ENCODE data around the gene ADGRV1.
A peak's percentile ranks its signal among the peaks of the same experiment; 100 is the strongest.
"Not testable (repeated sequence)": the region's sequence is repeated elsewhere in the genome, so short reads cannot be mapped to it uniquely, and the experiment has no call there.

ADGRV1 gene

DNA sequence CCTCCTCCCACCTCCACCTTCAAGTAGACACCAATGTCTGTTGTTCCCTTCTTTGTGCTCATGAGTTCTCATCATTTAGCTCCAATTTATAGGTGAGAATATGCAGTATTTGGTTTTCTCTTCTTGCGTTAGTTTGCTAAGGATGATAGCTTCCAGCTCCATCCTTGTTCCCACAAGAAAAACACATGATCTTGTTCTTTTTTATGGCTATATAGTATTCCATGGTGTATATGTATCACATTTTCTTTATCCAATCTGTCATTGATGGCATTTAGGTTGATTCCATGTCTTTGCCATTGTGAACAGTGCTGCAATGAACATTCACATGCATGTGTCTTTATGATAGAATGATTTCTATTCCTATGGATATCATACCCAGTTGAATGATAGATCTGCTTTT is 454.3 kb downstream of the ADGRV1 start:
- DNase-seq: not testable (repeated sequence)

DNA sequence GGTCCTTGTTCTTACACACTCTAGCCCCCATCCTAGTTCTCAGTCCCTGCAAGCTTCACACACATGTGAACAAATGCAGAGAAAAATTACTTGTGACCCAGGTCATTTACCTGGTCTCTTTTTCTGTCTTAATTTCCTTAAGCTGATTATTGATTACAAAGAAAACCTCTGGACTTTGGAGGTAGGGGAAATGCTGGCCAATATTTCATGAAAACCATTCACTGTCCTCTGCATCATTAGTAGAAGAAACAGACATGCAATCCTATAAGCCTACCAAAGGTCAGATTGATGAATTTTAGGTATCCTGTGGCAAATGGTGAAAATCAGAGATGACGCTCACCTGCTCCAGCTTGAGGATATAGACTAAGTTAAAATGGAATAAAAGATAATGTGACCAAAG is 457.7 kb downstream of the ADGRV1 start:
- DNase-seq: no peak

DNA sequence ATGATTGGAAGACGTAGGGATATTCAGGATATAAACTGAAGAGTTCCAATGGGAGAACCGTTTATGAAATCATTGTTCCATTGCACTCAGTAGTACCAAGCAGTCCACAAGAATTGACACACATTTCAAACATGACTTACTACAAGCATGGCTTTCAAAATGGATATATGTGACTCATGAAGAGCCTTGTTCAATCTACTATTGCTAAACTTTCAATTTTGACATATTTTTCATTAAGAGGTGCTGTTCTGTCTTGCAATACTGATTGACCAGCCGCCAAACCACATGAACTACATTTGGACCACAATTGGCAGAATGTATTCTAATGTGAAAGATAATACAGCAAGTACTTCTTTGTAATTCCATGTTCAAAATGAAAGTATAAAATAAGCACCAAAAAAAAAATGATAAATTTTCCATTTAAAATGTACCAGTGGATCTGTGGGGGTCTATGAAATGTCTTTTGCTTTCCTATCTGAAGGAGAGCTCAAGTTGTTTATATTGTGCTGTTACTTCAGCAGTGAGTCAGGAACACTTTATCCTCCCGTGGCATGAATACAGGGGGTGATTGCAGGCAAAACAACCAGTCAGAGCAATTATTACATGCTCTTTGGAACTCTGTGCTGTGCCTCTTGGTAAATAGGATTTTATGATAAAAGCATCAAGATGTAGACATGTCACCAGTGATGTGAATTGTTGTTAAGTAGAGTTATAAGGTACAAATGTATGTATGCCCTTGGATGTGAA is 458.5 kb downstream of the ADGRV1 start:
- DNase-seq: no peak

DNA sequence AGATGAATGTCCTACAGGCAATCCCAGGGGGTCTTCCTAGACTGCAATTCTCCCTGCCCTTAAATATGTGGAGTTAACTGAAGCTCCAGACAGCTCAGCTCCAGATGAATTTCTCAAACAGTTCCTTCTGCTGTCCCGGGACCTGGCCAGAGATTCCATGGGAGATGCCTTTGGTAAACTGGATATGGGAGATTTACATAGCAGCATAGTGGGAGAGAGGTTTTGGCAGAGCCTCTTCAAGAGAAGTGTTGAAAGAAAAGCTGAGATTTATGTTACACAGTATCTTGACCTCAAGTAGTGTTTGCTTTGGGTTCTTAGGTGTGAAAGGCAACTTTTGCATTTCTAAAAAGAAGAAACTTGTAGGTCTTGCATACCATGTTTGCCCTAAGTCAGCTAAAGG is 459.6 kb downstream of the ADGRV1 start:
- DNase-seq: no peak

DNA sequence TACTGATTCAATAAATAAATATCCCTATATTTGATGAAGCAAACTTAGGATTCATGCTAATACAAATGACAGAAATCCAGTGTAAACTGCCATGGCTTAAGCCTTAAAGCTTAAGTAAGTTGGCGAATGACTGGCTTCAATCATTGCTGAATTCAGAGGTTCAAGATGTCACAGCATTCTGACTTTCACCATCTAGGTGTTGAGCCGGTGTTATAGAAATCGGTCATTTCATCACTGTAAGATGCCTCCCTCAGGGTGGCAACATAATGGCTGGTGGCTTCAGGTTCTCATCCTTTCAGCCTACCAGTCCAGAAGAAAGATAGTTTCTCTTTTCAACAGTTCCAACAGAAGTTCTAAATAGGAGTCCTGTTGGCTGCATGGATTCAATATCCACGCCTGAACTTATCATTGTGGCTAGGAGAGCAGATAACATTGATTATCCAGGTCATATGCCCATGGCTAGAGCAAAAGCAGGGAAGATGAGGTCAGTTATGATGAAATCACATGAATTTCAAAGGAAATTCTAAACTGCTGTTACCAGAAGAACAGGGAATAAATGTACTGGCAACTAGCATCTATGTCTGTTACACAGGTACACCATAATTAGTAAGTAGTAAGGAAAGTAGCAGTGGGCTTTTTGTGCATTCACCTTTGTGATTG is 460.2 kb downstream of the ADGRV1 start:
- no peak for DNase-seq

DNA sequence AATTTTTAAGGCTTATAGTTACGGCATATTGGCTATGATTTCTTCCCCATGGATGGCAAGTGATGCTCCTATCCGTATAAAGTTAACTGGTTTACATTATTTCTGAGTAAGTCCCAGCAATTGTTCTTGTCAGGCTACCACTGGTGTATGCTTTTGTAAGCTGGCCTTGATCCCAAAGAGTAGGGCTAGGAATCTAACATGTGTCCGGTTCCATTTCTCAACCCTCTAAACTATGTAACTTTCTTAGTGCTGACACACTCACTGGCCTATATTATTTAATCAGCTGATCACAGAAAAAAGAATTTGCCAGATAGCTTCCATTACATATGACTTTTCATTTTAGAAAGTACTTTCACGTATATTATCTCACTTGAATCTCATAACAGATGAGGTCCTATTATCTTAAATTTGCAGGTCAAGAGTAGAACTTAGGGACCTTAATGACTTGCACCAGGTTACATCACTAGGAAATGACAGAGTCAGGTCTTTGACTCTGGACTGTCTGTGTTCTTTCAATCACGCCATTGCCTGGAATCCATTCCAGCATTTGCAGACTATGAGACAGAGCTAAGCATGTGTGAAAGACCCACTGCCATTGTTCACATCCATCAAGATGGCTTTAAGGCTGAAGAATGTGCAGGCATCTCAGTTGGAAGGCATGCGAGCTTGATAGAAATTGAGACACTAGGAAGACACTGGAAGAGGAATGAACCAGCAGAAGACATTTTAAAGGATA is 461.6 kb downstream of the ADGRV1 start:
- no peak for DNase-seq

DNA sequence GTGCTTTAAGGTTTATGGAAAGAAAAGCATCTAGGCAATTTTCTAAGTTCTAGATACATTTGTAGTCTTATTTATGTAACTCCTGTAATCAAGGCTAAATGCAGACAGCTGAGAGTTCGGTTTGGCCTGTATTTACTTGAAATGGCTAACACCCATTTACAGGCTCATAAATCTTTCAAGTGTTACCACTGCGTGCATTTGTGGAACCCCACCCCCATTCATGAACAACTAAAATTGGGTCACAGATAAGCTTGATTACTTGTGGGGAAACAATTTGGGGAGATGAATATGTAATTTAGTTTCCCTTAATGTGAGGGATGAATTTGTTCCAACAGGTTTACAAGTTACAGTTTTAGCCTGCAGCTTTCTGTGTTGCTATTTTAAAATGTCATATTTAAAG is 463.9 kb downstream of the ADGRV1 start:
- peak; percentile 43 for DNase-seq

DNA sequence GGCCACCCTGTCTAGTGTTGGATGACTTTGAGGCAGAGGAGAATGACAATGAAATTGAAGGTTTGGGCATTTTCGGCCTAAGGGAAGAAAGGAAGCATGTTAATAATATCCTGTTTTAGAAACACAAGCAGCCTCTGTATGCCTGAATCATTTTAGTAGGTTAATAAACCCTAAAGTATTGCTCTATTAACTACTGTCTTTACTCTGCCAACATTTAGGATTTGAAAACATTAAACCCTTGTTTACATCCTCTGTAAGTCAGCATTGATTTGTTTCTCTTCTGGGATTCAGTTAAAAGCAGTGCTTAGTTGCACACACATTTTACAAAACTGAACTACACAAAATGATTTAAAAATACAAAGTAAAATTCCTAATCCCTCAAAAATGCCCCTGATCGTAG is 465.6 kb downstream of the ADGRV1 start:
- no peak for DNase-seq

DNA sequence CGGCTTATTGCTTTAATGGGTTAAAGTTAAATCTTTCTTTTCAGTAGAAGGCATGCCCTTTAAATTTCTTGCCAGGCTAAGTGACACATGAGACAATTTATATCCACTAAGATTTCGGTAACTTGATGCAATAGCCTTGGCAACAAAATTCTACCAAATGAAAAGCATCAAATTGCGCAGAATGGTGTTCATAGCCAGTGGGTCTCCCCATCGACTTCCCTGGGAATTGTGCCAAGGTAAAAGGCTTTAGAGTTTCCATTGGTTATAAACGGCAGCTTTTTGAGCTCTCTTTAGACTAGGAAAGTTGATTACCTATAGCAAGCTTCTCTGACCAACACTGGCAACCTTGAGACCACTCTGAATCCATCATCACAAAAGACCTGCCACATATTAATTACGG is 466.1 kb downstream of the ADGRV1 start:
- no peak for DNase-seq

DNA sequence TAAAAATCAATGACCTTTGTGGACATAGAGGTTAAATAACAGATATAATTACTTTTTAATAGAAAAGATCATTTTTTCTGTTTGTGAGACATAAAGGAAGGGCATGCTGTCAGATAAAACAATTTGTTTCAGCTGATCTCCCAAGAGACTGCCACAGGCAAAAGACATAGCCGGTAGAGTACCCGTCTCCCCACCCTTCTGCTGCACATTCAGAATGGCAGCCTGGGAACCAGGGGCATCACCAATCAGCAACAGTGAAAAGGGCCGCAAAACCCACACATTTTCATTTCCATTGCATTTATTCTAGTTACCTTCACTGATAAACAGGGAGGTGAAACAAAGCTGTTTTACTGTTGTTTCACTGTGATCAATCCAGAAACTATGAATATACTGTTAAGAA is 466.9 kb downstream of the ADGRV1 start:
- DNase-seq: no peak

DNA sequence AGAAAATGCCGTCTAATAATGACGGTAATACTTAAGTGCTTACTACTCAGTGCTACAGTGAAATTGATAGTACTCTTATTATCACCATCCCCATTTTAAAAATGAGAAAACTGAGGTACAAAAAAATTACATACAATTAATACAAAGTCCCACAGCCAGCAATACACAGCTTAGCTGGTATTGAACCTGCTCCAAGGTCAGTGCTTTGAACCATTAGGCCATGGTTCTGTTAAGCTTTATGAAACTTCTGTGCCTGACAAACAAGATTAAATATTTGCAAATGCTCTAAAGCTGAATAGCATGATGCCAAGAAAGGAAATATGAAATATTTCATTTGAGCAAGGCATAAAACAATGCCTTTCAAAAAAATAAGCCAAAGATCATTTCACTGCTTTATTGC is 467.4 kb downstream of the ADGRV1 start:
- no peak for DNase-seq

DNA sequence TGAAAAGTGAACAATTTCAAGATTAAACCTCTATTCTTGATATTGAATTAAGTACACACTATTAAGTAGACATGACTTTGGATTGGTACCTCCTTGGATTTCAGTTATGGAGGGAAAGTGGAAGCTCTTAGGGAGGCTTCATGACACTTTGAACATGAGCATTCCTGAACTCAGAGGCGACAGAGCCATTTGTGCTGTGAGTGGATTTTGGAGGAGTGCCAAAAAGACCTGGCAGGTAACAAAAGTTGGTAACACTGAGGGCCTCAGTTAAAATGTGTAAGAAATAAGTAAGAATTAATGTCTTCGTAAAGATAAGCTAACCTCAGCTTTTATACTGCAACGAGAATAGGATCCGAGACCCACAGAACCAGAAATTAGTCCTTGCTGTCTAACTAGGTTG is 467.9 kb downstream of the ADGRV1 start:
- DNase-seq: no peak

DNA sequence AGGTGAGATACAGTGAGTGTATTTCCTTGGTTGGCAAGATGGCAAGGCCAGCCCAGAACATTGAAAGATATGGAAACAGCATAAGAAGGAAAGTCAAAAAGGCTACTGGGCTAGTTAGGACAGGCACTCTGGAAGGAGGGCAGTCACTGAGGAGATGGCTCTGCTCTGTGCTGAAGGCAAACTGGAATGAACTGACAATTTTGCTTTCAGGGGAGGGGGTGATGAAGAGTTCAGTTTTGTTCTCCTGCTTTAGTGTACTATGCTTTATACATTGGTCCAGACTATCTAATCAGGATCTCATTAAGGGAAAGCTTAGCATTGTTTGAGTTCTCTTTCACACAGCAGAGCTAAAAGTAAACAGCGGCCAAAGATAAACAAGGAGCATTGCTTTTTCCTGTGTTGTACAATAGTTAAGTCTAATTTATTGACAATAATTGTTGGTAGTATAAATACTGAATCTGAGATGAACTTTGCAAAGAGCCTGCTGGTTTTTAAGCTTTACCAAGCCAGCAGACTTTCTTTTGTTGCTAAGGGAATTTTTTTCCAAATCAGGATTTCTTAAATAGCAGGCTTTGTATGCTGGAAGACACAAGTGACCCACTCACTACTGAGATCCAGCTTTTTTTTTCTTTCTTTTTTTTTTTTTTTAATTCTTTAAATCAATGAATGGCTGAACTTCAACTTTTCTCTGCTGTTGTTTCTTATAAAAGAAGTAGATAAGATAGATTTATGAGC is 469.0 kb downstream of the ADGRV1 start:
- DNase-seq: peak; percentile 80

DNA sequence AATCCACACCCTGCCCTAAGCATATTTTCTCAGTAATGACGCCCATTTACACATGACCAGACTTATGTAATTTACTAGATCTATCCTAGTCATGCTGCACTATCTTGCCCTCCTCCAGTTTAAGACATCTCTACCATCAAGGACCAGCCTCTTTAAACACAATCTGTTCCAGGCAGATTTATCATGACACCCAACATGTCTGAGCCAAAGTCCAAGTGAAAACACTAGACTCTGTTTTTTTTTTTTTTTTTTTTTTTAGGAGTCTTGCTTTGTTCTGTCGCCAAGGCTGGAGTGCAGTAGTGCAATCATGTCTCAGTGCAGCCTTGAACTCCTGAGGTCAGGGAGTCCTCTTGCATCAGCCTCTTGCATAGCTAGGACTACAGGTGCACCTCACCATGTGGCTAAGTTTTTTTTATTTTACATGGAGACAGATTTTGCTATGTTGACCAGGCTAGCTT is 469.9 kb downstream of the ADGRV1 start:
- peak; percentile 24 for DNase-seq

DNA sequence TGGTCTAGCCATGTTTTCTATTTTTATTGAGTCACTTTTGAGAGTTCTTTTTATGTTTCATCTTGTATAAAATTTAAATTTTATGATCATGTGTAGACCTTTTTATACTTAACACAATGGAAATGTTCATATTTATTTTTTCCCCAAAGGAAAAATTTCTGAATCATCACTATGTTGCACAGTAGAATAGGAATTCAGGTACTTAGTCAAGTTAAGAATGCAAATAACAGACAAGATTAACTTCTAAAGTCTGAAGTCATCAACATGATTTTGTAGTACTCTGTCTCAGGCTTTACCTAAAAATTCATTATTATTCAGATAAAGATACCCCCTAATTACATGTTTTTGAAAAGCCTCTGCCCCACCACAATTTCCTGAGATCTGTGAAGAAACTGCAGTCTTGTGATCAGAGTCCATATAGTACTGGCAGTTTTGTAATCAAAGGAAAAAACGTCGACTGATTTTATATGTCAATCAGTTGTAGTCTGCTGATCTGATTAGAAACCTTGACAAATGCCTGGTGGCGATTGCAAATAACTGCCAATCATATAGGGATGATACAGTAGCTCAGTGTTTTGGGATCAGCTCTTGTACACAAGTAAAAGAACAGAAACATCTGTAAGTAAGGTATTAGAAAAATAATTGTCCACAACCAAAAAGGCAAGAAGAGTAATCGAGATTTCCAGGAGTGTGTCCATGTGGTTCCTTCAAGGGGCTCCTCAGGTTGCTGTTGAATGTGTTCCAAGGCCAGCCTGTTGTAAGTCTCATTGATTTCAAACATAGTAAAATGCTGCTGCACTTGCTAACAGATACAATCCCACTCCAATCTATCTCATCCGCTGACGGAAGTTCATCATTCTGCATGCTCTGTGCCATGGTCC is 472.2 kb downstream of the ADGRV1 start:
- DNase-seq: no peak

DNA sequence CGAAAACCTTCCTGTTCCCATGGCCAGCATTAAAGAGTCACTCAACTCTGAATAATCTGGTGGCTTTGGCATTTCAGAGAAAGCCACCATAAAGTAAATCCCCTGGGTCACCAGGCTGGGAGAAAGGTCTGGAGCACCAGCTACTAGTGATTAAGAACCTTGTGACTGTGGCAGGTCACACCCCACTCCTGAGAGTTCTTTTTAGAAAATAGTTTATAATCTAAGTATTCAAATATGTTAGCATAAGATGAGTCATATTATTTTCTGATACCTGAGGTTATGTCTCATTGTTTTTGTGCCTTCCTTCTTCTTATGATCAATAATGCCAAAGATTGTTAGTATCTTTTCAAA is 472.8 kb downstream of the ADGRV1 start:
- DNase-seq: no peak

DNA sequence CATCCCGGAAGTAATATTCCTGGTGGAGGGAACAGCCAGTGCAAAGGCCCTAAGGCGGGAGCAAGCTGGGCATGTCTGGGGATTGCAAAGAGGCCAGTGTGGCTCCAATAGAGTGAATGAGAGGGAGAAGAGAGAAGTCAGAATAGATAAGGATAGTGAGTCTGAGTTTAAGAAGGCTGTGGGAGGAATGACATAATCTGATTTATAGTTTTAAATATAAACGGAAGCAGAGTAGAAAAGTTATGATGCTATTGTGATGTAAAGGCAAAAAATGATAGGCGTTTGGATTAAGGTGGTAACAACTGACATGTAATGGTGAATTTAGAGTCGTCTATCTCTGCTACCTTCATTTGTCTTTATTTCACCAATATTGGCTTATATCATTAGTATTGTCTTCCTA is 473.5 kb downstream of the ADGRV1 start:
- no peak for DNase-seq

DNA sequence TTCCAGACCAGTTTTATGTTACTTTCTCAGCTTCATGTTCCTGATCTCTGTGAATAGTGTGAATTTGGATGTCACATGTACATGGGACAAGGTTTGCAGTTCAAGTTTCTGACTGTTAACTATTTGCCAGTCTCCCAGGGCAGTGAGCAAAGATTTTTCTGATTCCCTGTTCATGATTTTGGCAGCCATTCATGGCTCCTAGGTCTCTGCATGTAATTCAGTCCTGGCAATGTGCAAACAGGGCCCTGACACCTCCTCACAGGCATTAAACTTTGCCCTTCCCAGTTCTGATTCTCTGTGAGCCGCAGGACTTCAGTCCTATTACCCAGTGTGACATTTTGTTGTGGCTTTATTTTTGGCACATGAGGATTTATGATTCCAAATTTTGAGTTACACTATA is 474.8 kb downstream of the ADGRV1 start:
- no peak for DNase-seq

DNA sequence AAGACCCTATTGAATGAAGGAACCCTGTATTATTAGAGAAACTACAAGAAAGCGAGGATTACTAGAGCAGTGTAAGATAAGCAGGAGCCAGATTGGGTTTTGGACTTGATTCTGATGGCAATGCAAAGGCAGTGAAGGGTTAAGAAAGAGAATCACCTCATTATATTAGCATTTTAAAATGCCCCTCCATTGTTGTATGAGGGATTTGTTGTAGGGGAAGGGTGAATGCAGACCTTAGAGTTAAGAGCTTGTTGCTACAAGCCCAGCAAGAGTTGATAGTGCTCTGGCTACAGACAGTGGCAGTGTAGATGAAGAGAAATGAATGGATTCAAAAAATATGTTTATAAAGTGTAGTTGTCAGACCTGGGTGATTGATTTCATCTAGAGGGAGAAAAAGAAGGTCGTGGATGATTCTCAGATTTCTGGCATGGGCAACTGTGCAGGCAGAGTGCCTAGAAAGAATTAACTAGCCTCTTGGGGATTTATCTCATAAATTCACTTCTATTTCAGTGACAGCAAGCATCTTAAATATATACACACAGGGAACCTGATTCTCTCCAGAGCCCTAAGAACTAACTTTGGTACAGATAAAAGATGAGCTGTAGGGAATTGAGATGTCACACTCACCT is 479.7 kb downstream of the ADGRV1 start:
- no peak for DNase-seq

DNA sequence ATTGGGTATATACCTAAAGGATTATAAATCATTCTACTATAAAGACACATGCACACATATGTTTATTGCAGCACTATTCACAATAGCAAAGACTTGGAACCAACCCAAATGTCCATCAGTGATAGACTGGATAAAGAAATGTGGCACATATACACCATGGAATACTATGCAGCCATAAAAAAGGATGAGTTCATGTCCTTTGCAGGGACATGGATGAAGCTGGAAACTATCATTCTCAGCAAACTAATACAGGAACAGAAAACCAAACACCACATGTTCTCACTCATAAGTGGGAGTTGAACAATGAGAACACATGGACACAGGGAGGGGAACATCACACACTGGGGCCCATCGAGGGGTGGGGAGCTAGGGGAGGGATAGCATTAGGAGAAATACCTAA is 482.5 kb downstream of the ADGRV1 start:
- not testable (repeated sequence) for DNase-seq

DNA sequence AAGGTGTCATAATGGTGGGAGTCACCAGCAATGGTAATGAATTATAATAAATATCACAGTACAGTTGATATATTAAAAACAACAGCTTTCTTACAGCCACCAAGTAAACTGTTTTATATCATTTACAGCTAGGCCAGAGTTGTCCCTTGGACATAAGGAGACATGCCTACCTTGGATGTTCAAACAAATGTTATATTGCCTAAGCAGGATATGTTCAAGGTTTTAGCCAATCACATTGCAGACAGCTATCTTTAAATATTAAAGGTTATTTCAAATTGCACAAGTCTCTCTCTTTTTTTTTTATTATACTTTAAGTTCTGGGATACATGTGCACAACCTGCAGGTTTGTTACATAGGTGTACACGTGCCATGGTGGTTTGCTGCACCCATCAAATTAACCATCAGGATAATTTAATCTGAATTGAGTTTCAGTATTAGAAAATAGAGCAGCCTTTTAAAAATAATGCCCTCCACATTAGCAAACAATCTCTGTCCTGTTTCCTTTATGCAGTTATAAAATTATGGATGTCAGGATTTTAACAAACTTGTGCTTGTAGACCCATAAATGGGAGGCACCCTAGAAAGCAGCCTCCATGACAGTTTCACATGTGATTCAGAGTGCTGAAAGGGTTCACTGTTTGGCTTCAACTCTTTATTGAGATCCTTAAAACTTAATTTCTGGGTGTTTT is 483.8 kb downstream of the ADGRV1 start:
- DNase-seq: no peak
